ENCODE results near the gene SKAP1. TPM values are rescaled to one million over a fixed set of nuclear protein-coding genes. Genes with fewer than 3 reads are reported as not detected.

Gene SKAP1
- total RNA-seq, 1 donor from 2014 or later: not detected

DNA sequence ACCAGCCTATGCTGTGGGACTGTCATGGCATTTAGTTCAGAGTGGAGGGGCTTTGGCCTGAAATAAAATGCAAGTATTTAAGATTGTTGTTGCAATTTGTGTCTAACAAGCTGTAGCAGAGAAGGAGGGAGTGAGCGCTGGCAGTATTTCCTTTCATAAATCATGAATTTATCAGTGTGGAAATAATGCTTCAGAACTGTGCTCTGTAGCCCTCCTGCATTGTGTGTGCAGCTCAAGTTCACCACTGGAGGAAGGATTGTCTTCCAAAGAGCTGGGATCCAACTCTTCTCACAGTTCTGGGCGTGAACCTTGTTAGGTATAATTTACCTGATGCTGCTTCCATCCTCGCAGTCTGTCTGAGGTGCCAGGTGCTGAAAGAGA lies 307.4 kb downstream of the SKAP1 start:
- FAIRE-seq (no peak), DNase-seq (ENCODE audit: low read depth) (no peak)
- TF ChIP-seq, protein P1, sequence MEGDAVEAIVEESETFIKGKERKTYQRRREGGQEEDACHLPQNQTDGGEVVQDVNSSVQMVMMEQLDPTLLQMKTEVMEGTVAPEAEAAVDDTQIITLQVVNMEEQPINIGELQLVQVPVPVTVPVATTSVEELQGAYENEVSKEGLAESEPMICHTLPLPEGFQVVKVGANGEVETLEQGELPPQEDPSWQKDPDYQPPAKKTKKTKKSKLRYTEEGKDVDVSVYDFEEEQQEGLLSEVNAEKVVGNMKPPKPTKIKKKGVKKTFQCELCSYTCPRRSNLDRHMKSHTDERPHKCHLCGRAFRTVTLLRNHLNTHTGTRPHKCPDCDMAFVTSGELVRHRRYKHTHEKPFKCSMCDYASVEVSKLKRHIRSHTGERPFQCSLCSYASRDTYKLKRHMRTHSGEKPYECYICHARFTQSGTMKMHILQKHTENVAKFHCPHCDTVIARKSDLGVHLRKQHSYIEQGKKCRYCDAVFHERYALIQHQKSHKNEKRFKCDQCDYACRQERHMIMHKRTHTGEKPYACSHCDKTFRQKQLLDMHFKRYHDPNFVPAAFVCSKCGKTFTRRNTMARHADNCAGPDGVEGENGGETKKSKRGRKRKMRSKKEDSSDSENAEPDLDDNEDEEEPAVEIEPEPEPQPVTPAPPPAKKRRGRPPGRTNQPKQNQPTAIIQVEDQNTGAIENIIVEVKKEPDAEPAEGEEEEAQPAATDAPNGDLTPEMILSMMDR (IDR thresholded peaks at IDR 0.05; ENCODE audit: insufficient read depth, low read length, severe bottlenecking): no peak
- no peak overlapping the region for H3K4me3 ChIP-seq (ENCODE audit: low read depth, low read length)
- peaks cover 23% of the 10 kb centered on the region for H3K36me3 ChIP-seq (ENCODE audit: control insufficient read depth, insufficient read depth, low read length)
- H3K27me3 ChIP-seq (ENCODE audit: control insufficient read depth, insufficient read depth, low read length): no peaks in the 10 kb centered on the region

- TF ChIP-seq, protein P1 (IDR thresholded peaks at IDR 0.05; ENCODE audit: insufficient read depth, low read length, severe bottlenecking): no peak
- no peak for FAIRE-seq
- H3K36me3 ChIP-seq (ENCODE audit: control insufficient read depth, insufficient read depth, low read length): peaks cover 25% of the 10 kb centered on the region
Measured at GRCh38 chr17:48121923-48122664, 307.9 kb downstream of the SKAP1 start.

GRCh38 chr17:48113201-48113676 lies 316.8 kb downstream of the SKAP1 start:
- no peak overlapping the region for H3K4me3 ChIP-seq (ENCODE audit: low read depth, low read length)
- DNase-seq (ENCODE audit: low read depth): no peak
- H3K27me3 ChIP-seq (ENCODE audit: control insufficient read depth, insufficient read depth, low read length): no peaks in the 10 kb centered on the region
- H3K36me3 ChIP-seq (ENCODE audit: control insufficient read depth, insufficient read depth, low read length): peaks cover 14% of the 10 kb centered on the region
- FAIRE-seq: no peak
- TF ChIP-seq, protein P1 (IDR thresholded peaks at IDR 0.05; ENCODE audit: insufficient read depth, low read length, severe bottlenecking): no peak

More at GRCh38 chr17:48121923-48122664, 307.9 kb downstream of the SKAP1 start:
- H3K4me3 ChIP-seq (ENCODE audit: low read depth, low read length): no peak overlapping the region
- DNase-seq (ENCODE audit: low read depth): no peak
- no peaks in the 10 kb centered on the region for H3K27me3 ChIP-seq (ENCODE audit: control insufficient read depth, insufficient read depth, low read length)

- peaks cover 11% of the 10 kb centered on the region for H3K36me3 ChIP-seq (ENCODE audit: control insufficient read depth, insufficient read depth, low read length)
- no peak overlapping the region for H3K4me3 ChIP-seq (ENCODE audit: low read depth, low read length)
- H3K27me3 ChIP-seq (ENCODE audit: control insufficient read depth, insufficient read depth, low read length): no peaks in the 10 kb centered on the region
- FAIRE-seq (no peak), DNase-seq (ENCODE audit: low read depth) (no peak)
- TF ChIP-seq, protein P1 (IDR thresholded peaks at IDR 0.05; ENCODE audit: insufficient read depth, low read length, severe bottlenecking): no peak
Measured at GRCh38 chr17:48111937-48112241, 318.1 kb downstream of the SKAP1 start.

GRCh38 chr17:48110761-48111160 lies 319.3 kb downstream of the SKAP1 start:
- FAIRE-seq: no peak

More at GRCh38 chr17:48110761-48111160, 319.3 kb downstream of the SKAP1 start:
- Histone ChIP-seq H3K27me3 (ENCODE audit: control insufficient read depth, insufficient read depth, low read length) (no peaks in the 10 kb centered on the region), H3K4me3 (ENCODE audit: low read depth, low read length) (no peak overlapping the region), H3K36me3 (ENCODE audit: control insufficient read depth, insufficient read depth, low read length) (peaks cover 8% of the 10 kb centered on the region)
- TF ChIP-seq, protein P1 (IDR thresholded peaks at IDR 0.05; ENCODE audit: insufficient read depth, low read length, severe bottlenecking): no peak
- DNase-seq (ENCODE audit: low read depth): no peak

Measured in bronchial epithelial cell (primary cell).